Keratinocyte (primary cell): Measurements from ENCODE around the gene SUMO1. TPM values are rescaled to one million over a fixed set of nuclear protein-coding genes. Genes with fewer than 3 reads are reported as not detected.

Experiments
- DNase-seq: peaks from one replicate; pipeline ENCODE4 v3.0.0-alpha.2; 2011; ENCODE audit warnings: low read depth, missing footprints, low spot score
- FAIRE-seq: peaks from 2 replicates; lab custom pipeline; 2011; peaks lifted over from hg19 to GRCh38; lab: Jason Lieb, UNC
- H2AFZ ChIP-seq: 2 replicates; pipeline ENCODE4 v1.6.0; 2012; ENCODE audit warnings: low read length, control low read depth, inconsistent platforms; ENCODE audit not compliant: control insufficient read depth
- H3K27ac ChIP-seq: 2 replicates; pipeline ENCODE4 v1.5.1; 2011; ENCODE audit warnings: low read length; ENCODE audit not compliant: control insufficient read depth, insufficient read depth
- H3K27me3 ChIP-seq: 3 replicates; pipeline ENCODE4 v1.6.0; 2011; ENCODE audit warnings: low read length; ENCODE audit not compliant: control insufficient read depth, insufficient read depth; ENCODE audit errors: extremely low read depth
- H3K36me3 ChIP-seq, 2 experiments: 2 replicates in 1 of 2; 3 replicates in 1 of 2; pipeline ENCODE4 v1.5.1; 2011; ENCODE audit warnings: low read length in 2 of 2, mild to moderate bottlenecking in 1 of 2; ENCODE audit not compliant: control insufficient read depth in 2 of 2, insufficient read depth in 2 of 2; ENCODE audit errors: extremely low read depth in 1 of 2
- H3K4me1 ChIP-seq: 3 replicates; pipeline ENCODE4 v1.5.1; 2011; ENCODE audit warnings: low read length; ENCODE audit not compliant: control insufficient read depth, insufficient read depth; ENCODE audit errors: extremely low read depth
- H3K4me2 ChIP-seq: 3 replicates; pipeline ENCODE4 v1.6.0; 2011; ENCODE audit warnings: low read depth, low read length; ENCODE audit not compliant: control insufficient read depth, insufficient read depth; ENCODE audit errors: extremely low read depth
- H3K4me3 ChIP-seq, 3 experiments: fragments of 200-600 bp in 1 of 3; sonication (generic) in 1 of 3; 2 replicates in 2 of 3; 3 replicates in 1 of 3; pipeline ENCODE4 v1.5.1; 2011 to 2016; ENCODE audit warnings: low read length in 3 of 3, mild to moderate bottlenecking in 3 of 3, control low read depth in 2 of 3, inconsistent platforms in 1 of 3, low read depth in 1 of 3, mixed read lengths in 1 of 3, mixed run types in 1 of 3, moderate library complexity in 1 of 3; ENCODE audit not compliant: control insufficient read depth in 2 of 3, insufficient read depth in 2 of 3; ENCODE audit errors: extremely low read depth in 1 of 3
- H3K79me2 ChIP-seq: 2 replicates; pipeline ENCODE4 v1.6.0; 2012; ENCODE audit warnings: low read length; ENCODE audit not compliant: control insufficient read depth, insufficient read depth
- H3K9ac ChIP-seq: 3 replicates; pipeline ENCODE4 v1.6.0; 2011; ENCODE audit warnings: low read length; ENCODE audit not compliant: control insufficient read depth, insufficient read depth; ENCODE audit errors: extremely low read depth
- H3K9me1 ChIP-seq: 3 replicates; pipeline ENCODE4 v1.6.0; 2011; ENCODE audit warnings: low read length; ENCODE audit not compliant: control insufficient read depth, insufficient read depth; ENCODE audit errors: extremely low read depth
- H3K9me3 ChIP-seq: 2 replicates; pipeline ENCODE4 v1.5.1; 2012; ENCODE audit warnings: low read depth, low read length; ENCODE audit not compliant: control insufficient read depth
- H4K20me1 ChIP-seq: 3 replicates; pipeline ENCODE4 v1.6.0; 2011; ENCODE audit warnings: low read length; ENCODE audit not compliant: control insufficient read depth, insufficient read depth; ENCODE audit errors: extremely low read depth
- EZH2 ChIP-seq: IDR thresholded peaks from one replicate; pipeline ENCODE4 v1.6.1; 2012; ENCODE audit warnings: inconsistent platforms, mild to moderate bottlenecking, low read length, moderate library complexity
- dilution Hi-C: fragments of 300-500 bp; cut with MboI; formaldehyde crosslinking; loops from one replicate; pipeline ENCODE4 v1.7.0; 2020; ENCODE audit warnings: low sequenced_read_pairs; ENCODE audit not compliant: extremely low pct_ligation_motif_present
- polyA plus RNA-seq, 5 experiments: library from polyadenylated mRNA; depleted of rRNA in 3 of 5; stranded (reverse) in 3 of 5; stranded (forward) in 1 of 5; unstranded in 1 of 5; fragments of >200 nt; gene quantifications; 1 replicate in 1 of 5; 2 replicates in 3 of 5; 3 replicates in 1 of 5; pipeline versions ENCODE4 v1.2.1 to v1.2.3, GENCODE V29; 2011 to 2012; ENCODE audit warnings: missing spikeins in 2 of 5, low read depth in 1 of 5, low replicate concordance in 1 of 5
- TF ChIP-seq, protein P1 (sequence below), 3 experiments: IDR thresholded peaks in 1 of 3; conservative IDR thresholded peaks in 1 of 3; optimal IDR thresholded peaks in 1 of 3; 2 replicates in 2 of 3; 3 replicates in 1 of 3; pipeline versions ENCODE3 to v1.5.1; 2011; ENCODE audit warnings: low read length in 3 of 3, mild to moderate bottlenecking in 3 of 3, moderate library complexity in 2 of 3, control low read depth in 1 of 3, inconsistent platforms in 1 of 3; ENCODE audit not compliant: insufficient read depth in 2 of 3; ENCODE audit errors: extremely low read depth in 1 of 3

SUMO1 gene
- polyA plus RNA-seq, 1 donor (not counting 4 experiments of a cell fraction or from before 2014, with no cell fraction given), result 179 TPM

DNA sequence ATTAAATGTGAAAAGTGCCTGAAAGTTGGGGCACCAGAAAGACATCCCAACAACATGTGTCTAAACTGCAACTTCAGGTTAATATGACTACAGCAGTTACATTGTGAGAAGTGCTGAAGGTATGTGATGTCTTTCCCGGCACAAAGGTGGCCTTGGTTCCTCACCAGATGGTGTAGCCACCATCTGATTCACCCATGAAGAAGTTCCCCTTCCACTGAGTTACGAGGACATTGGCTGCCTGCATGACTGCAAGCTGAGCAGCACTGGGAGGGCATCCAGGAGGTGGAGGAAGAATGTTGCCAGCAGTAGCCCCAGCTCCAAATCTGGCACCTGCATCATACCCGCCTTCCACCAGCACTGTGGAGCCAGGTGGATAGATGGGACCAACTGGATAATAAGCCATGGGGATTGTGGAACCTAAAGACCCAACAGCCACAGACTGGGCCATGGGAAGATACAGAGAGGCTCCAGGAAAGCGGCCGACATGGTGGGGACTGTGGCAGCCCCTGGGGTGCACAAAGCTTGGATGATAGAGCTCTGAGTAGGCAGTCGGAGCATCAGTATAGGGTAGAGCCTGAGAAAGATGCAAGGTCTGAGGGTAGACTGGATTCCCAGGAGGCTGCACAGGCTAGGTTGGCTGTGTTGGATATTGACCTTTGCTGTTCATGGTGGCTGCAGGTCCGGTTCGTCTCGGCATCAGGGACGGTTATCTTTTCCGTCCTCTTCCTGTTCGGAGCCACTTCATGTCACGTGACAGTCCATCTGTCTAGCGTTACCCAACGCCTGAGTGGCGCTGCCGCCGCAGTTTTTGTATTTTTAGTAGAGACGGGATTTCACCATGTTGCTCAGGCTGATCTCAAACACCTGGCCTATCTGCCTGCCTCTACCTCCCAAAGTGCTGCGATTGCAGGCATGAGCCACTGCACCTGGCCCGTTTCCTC lies 36.9 kb downstream of the SUMO1 start:
- Histone ChIP-seq H2AFZ (no peak overlapping the region), H3K4me1 (no peaks in the 10 kb centered on the region), H3K27me3 (no peaks in the 10 kb centered on the region), H3K9me1 (no peaks in the 10 kb centered on the region), H3K36me3 (no peaks in the 10 kb centered on the region), H3K79me2 (no peaks in the 10 kb centered on the region), H3K9ac (no peak overlapping the region), H4K20me1 (no peaks in the 10 kb centered on the region), H3K4me2 (no peak overlapping the region), H3K9me3 (no peaks in the 10 kb centered on the region), H3K27ac (no peak overlapping the region), H3K4me3 (no peak overlapping the region)
- TF ChIP-seq EZH2, result no peak
- TF ChIP-seq, protein P1, sequence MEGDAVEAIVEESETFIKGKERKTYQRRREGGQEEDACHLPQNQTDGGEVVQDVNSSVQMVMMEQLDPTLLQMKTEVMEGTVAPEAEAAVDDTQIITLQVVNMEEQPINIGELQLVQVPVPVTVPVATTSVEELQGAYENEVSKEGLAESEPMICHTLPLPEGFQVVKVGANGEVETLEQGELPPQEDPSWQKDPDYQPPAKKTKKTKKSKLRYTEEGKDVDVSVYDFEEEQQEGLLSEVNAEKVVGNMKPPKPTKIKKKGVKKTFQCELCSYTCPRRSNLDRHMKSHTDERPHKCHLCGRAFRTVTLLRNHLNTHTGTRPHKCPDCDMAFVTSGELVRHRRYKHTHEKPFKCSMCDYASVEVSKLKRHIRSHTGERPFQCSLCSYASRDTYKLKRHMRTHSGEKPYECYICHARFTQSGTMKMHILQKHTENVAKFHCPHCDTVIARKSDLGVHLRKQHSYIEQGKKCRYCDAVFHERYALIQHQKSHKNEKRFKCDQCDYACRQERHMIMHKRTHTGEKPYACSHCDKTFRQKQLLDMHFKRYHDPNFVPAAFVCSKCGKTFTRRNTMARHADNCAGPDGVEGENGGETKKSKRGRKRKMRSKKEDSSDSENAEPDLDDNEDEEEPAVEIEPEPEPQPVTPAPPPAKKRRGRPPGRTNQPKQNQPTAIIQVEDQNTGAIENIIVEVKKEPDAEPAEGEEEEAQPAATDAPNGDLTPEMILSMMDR (optimal IDR thresholded peaks at IDR 0.05 in 1 of 3, IDR thresholded peaks at IDR 0.05 in 1 of 3, conservative IDR thresholded peaks at IDR 0.05 in 1 of 3; ENCODE audit: extremely low read depth in 1 of 3, insufficient read depth in 2 of 3, low read length in 3 of 3), result no peak
- dilution Hi-C loops, result no loop called here
- DNase-seq, result no peak
- FAIRE-seq, result peak; percentile 59

DNA sequence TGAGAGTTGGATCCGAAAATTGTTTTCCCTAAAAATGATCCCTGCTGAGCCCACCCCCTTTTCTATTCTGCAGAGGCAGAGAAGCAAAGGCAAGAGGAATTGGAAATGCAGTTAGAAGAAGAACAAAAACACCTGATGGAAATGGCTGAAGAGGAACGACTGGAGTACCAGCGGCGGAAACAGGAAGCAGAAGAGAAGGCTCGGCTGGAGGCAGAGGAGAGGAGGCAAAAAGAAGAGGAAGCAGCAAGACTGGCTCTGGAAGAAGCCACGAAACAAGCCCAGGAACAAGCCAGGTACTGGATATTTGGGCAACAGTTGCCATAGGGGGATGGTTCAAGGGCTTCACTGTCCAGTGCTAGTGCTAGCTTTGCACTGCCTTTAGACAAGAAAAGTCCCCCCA lies 41.7 kb downstream of the SUMO1 start:
- FAIRE-seq, result no peak
- Histone ChIP-seq H3K4me1 (no peaks in the 10 kb centered on the region), H3K9ac (no peak overlapping the region), H3K4me3 (no peak overlapping the region), H3K79me2 (no peaks in the 10 kb centered on the region), H2AFZ (no peak overlapping the region), H3K27ac (no peak overlapping the region), H4K20me1 (no peaks in the 10 kb centered on the region), H3K9me3 (no peaks in the 10 kb centered on the region), H3K36me3 (no peaks in the 10 kb centered on the region), H3K27me3 (no peaks in the 10 kb centered on the region), H3K9me1 (no peaks in the 10 kb centered on the region), H3K4me2 (no peak overlapping the region)
- DNase-seq, result no peak
- TF ChIP-seq, protein P1 (optimal IDR thresholded peaks at IDR 0.05 in 1 of 3, IDR thresholded peaks at IDR 0.05 in 1 of 3, conservative IDR thresholded peaks at IDR 0.05 in 1 of 3; ENCODE audit: extremely low read depth in 1 of 3, insufficient read depth in 2 of 3, low read length in 3 of 3), result no peak
- TF ChIP-seq EZH2, result no peak
- dilution Hi-C loops, result no loop called here
